Upper lobe of left lung (tissue), 6 donors: ENCODE measurements around the gene CLK3. TPM values are rescaled to one million over a fixed set of nuclear protein-coding genes. Genes with fewer than 3 reads are reported as not detected.

ENCODE experiments used
- ATAC-seq, 2 donors: fragments of 200-7000 bp; cut with Tn5 transposase; one replicate each; pipeline ENCODE4 v1.9.1; 2022; ENCODE audit warnings: mild to moderate bottlenecking in 2 of 2, moderate library complexity in 2 of 2; ENCODE audit not compliant: low FRiP score in 2 of 2
- DNase-seq, 2 donors: peaks; one replicate each; pipeline ENCODE4 v3.0.0-alpha.2; 2019 to 2020
- H3K27ac ChIP-seq, 4 donors: fragments of 200-600 bp; sonication (generic); one replicate each; pipeline ENCODE4 v1.5.1; 2016 to 2019
- H3K27me3 ChIP-seq, 4 donors: fragments of 200-600 bp; sonication (generic); one replicate each; pipeline ENCODE4 v1.5.1; 2017 to 2019
- H3K36me3 ChIP-seq, 4 donors: fragments of 200-600 bp; sonication (generic); one replicate each; pipeline ENCODE4 v1.5.1; 2016 to 2019
- H3K4me1 ChIP-seq, 4 donors: fragments of 200-600 bp; sonication (generic); one replicate each; pipeline ENCODE4 v1.5.1; 2018 to 2019
- H3K4me3 ChIP-seq, 4 donors: fragments of 200-600 bp; sonication (generic); one replicate each; pipeline ENCODE4 v1.5.1; 2017 to 2019; ENCODE audit warnings: mild to moderate bottlenecking in 2 of 4, moderate library complexity in 1 of 4
- H3K9me3 ChIP-seq, 4 donors: fragments of 200-600 bp; sonication (generic); one replicate each; pipeline ENCODE4 v1.5.1; 2018 to 2019
- CTCF ChIP-seq, 6 experiments: fragments of 450-650 bp in 4 of 6; fragments of 200-600 bp in 2 of 6; sonication (generic) in 2 of 6; IDR thresholded peaks; one replicate each; pipeline ENCODE4 v1.5.1; 2016 to 2019; ENCODE audit warnings: antibody characterized with exemption in 6 of 6
- EP300 ChIP-seq, 4 donors: sonication (generic); formaldehyde crosslinking; IDR thresholded peaks; one replicate each; pipeline ENCODE4 v1.5.1; 2017; ENCODE audit warnings: antibody characterized with exemption in 4 of 4, control low read depth in 2 of 4
- POLR2A ChIP-seq, 4 donors: fragments of 450-650 bp; IDR thresholded peaks; one replicate each; pipeline ENCODE4 v1.5.1; 2016 to 2017; ENCODE audit warnings: antibody characterized with exemption in 4 of 4, mild to moderate bottlenecking in 2 of 4
- POLR2AphosphoS5 ChIP-seq, 2 donors: sonication (generic); formaldehyde crosslinking; IDR thresholded peaks; one replicate each; pipeline ENCODE4 v1.5.1; 2017; ENCODE audit warnings: antibody characterized with exemption in 2 of 2
- WGBS, 2 donors: methylation state at CpG; one replicate each; pipeline ENCODE4 v1.1.5; 2017 to 2018; 5-methylcytosine and 5-hydroxymethylcytosine counted together
- total RNA-seq, 6 donors: library from RNA; depleted of rRNA in 4 of 6; stranded (reverse); fragments of >200 nt in 4 of 6; gene quantifications; one replicate each; pipeline versions ENCODE4 v1.1.0 to v1.2.1, GENCODE V29; 2016 to 2021
- donor health status: DM: no; HTN: no; CAD: no; lungs with moderate emphysema.
- donor health status: DM: no; HTN: yes; CAD: no; lungs with severe emphysema.

CLK3 gene
- total RNA-seq, 6 donors from 2014 or later = 78.0 to 289 (median 89.7) TPM

- H3K36me3 ChIP-seq = peaks cover 7 to 43% (median 15%) of the 10 kb centered on the region in 4 donors
- no peaks in the 10 kb centered on the region for H3K27me3 ChIP-seq
- no peak for DNase-seq
- peaks cover 10 to 16% (median 13%) of the 10 kb centered on the region in 4 donors for H3K4me1 ChIP-seq
- TF ChIP-seq EP300 (IDR thresholded peaks at IDR 0.05) (no peak), POLR2A (IDR thresholded peaks at IDR 0.05) (no peak), CTCF (IDR thresholded peaks at IDR 0.05) (no peak), POLR2AphosphoS5 (IDR thresholded peaks at IDR 0.05) (no peak)
- 96 to 97% methylated on average over 4 of the region's 4 CpGs for WGBS, 2 donors
- no peaks in the 10 kb centered on the region for H3K9me3 ChIP-seq
- no peak for ATAC-seq
- H3K4me3 ChIP-seq = no peak overlapping the region
- H3K27ac ChIP-seq = no peak overlapping the region
Observed at GRCh38 chr15:74669627-74670026, 54.0 kb downstream of the CLK3 start.

- no peak for TF ChIP-seq EP300 (IDR thresholded peaks at IDR 0.05)
- ATAC-seq = no peak
- H3K9me3 ChIP-seq = no peaks in the 10 kb centered on the region
- no peaks in the 10 kb centered on the region for H3K4me1 ChIP-seq
- H3K4me3 ChIP-seq = no peak overlapping the region
- no peak overlapping the region for H3K27ac ChIP-seq
- WGBS, 2 donors = 78 to 81% methylated on average over 3 of the region's 3 CpGs
- no peaks in the 10 kb centered on the region for H3K27me3 ChIP-seq
- H3K36me3 ChIP-seq = peaks cover 7 to 38% (median 15%) of the 10 kb centered on the region in 4 donors
- DNase-seq = no peak
Observed at GRCh38 chr15:74674161-74674560, 58.5 kb downstream of the CLK3 start.

GRCh38 chr15:74676801-74677200, 61.2 kb downstream of the CLK3 start:
- DNase-seq = no peak
- Histone ChIP-seq H3K4me1 (no peaks in the 10 kb centered on the region), H3K27me3 (no peaks in the 10 kb centered on the region), H3K36me3 (peaks cover 4 to 21% (median 10%) of the 10 kb centered on the region in 4 donors), H3K27ac (no peak overlapping the region), H3K4me3 (no peak overlapping the region), H3K9me3 (no peaks in the 10 kb centered on the region)
- WGBS, 2 donors = 88 to 97% methylated on average over 7 of the region's 7 CpGs
- ATAC-seq = no peak
- TF ChIP-seq CTCF (IDR thresholded peaks at IDR 0.05) (no peak), POLR2A (IDR thresholded peaks at IDR 0.05) (no peak), POLR2AphosphoS5 (IDR thresholded peaks at IDR 0.05) (no peak), EP300 (IDR thresholded peaks at IDR 0.05) (no peak)

Other genes starting within 250 kb of the CLK3 start
- gene CYP11A1, start 248.2 kb upstream of the CLK3 start, total RNA-seq = 1 to 10 TPM in 4 of 6 donors, under 1 TPM in 1, not detected in 1; 0.91 to 8.4 (median 1.1) TPM
- gene SEMA7A, start 181.9 kb upstream of the CLK3 start, total RNA-seq = 1 to 10 TPM; 1.0 to 9.1 (median 5.3) TPM
- 10 to 100 TPM; 22.0 to 53.1 (median 48.6) TPM for gene UBL7, start 154.7 kb upstream of the CLK3 start, total RNA-seq
- gene ARID3B, start 74.6 kb upstream of the CLK3 start, total RNA-seq = 10 to 100 TPM; 11.0 to 36.7 (median 14.6) TPM
- gene EDC3, start 80.2 kb downstream of the CLK3 start, total RNA-seq = 10 to 100 TPM; 16.7 to 43.0 (median 27.7) TPM
- 1 to 10 TPM in 2 of 6 donors, under 1 TPM in 3, not detected in 1; 0.46 to 6.1 (median 0.92) TPM for gene CYP1A1, start 109.7 kb downstream of the CLK3 start, total RNA-seq
- gene CYP1A2, start 133.0 kb downstream of the CLK3 start, total RNA-seq = under 1 TPM in 2 of 6 donors, not detected in 4; 0.15 to 0.80 TPM
- 100 to 1,000 TPM in 1 of 6 donors, 10 to 100 TPM in 5; 32.7 to 104 (median 64.8) TPM for gene CSK, start 166.2 kb downstream of the CLK3 start, total RNA-seq
- gene LMAN1L, start 197.0 kb downstream of the CLK3 start, total RNA-seq = 1 to 10 TPM in 1 of 6 donors, not detected in 5; 1.0 TPM
- gene CPLX3, start 210.8 kb downstream of the CLK3 start, total RNA-seq = not detected
- gene ULK3, start 227.3 kb downstream of the CLK3 start, total RNA-seq = 100 to 1,000 TPM in 1 of 6 donors, 10 to 100 TPM in 5; 40.6 to 158 (median 65.0) TPM